GM21528 (cell line): ENCODE data around the gene SMYD3.

Source experiments
- ATAC-seq: cut with Tn5 transposase; IDR thresholded peaks from one replicate; pipeline ENCODE4 v1.9.1; 2021; ENCODE audit warnings: mild to moderate bottlenecking, moderate library complexity; ENCODE audit not compliant: unreplicated experiment, low FRiP score

The SMYD3 gene

GRCh38 chr1:246221485-246222255 lies 285.4 kb downstream of the SMYD3 start:
- no peak for ATAC-seq

- ATAC-seq: no peak
Measured at GRCh38 chr1:246220495-246221065, 286.5 kb downstream of the SMYD3 start.

- ATAC-seq: peak; percentile 49
Measured at GRCh38 chr1:246219508-246220030, 287.5 kb downstream of the SMYD3 start.

DNA sequence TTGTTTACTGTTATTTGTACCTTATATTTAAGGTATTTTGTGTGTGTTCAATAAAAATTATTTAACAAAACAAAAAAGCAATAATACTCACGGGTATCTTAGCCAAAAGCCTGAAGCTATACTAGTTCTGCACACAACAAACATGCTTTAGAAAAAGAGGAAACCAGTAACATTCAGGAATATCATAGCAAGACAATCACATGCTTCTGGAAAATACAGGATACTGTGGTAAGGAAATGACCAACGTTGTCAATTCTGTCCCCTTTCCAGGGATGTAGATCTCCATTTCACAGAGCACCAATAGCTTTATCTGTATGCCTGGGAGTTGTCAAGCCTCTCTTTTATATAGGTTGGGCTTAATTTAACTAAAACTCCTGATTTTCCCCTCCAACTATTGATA lies 288.4 kb downstream of the SMYD3 start:
- no peak for ATAC-seq

DNA sequence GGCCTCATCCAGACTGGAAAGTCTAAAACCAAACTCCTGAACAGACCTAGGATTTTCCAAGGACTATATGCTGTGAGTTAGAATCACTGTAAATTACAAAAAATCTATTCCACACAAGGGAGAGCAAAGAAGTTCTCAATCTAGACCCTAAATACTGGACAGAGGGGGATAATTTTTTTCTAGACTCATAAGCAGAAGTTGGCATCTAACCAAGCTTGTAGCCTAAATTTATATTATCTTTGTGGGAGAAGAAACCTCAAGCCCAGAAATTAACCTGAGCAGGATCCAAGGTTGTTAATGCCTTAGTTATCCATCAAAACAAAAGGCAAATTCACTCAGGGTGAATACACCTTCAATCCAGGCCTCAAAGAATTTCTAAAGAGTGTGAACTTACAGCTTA lies 290.2 kb downstream of the SMYD3 start:
- no peak for ATAC-seq

DNA sequence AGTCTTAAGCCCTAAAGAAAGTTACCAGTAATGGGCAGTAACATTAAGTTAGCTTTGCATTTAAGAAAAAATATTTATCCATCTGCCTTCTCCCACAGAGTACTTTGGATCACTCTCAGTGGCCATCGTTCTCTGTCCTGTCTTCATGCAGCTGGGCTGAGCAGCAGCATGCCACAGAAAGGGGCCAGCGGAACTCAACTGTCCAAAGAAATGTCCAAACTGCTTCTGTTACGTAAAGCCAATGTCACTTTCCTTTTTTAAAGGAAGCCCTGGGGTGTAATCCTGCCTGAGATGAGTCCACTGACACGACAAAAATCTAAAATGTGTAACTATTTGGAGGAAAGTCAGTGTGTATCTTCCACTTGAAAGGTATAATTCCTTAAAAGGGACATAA lies 291.6 kb downstream of the SMYD3 start:
- no peak for ATAC-seq

- peak; percentile 97 for ATAC-seq
Measured at GRCh38 chr1:246214708-246215509, 292.2 kb downstream of the SMYD3 start.

GRCh38 chr1:246213947-246214346 lies 293.1 kb downstream of the SMYD3 start:
- ATAC-seq: no peak

DNA sequence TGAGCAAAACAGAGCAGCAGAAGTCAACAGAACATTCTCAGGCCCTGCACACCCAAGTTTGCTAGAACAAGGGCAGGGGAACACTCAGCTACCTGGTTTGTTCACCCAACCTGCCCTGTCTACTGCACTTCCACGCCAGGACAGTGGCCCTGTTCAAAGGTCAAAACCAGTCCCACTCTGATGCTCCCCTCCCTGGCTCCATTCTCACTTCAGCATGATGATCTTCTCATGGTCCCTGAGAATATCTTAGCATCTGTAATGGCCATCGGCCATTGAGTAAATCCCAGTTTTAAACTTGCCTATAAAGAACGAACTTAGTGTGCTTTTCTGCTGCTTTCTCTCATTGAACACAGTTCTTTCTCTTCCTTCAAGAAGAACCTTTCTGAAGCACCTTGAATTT lies 293.6 kb downstream of the SMYD3 start:
- no peak for ATAC-seq

- no peak for ATAC-seq
Measured at GRCh38 chr1:246213036-246213435, 294.0 kb downstream of the SMYD3 start.

- no peak for ATAC-seq
Measured at GRCh38 chr1:246212013-246212412, 295.1 kb downstream of the SMYD3 start.

- ATAC-seq: no peak
Measured at GRCh38 chr1:246210756-246211155, 296.3 kb downstream of the SMYD3 start.

GRCh38 chr1:246208105-246208504 lies 299.0 kb downstream of the SMYD3 start:
- no peak for ATAC-seq

DNA sequence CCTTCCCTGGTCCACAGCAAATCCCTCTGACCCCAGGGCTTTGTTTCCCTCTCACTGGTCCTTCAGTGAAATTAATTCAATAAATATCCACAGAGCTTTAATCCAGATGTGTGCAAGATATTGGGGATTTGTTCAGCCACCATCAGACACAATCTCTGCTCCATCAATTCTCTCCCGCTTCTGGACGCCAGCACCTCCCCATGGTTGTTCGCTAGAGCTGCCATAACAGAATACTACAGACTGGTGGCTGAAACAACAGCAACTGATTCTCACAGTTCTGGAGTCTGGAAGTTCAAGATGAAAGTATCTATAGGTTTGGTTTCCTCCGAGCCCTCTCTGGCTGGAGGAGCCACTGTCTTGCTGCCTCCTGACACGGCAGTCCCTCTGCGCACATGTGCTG lies 303.9 kb downstream of the SMYD3 start:
- no peak for ATAC-seq

- ATAC-seq: no peak
Measured at GRCh38 chr1:246200738-246201137, 306.3 kb downstream of the SMYD3 start.

GRCh38 chr1:246200225-246200624 lies 306.9 kb downstream of the SMYD3 start:
- no peak for ATAC-seq

DNA sequence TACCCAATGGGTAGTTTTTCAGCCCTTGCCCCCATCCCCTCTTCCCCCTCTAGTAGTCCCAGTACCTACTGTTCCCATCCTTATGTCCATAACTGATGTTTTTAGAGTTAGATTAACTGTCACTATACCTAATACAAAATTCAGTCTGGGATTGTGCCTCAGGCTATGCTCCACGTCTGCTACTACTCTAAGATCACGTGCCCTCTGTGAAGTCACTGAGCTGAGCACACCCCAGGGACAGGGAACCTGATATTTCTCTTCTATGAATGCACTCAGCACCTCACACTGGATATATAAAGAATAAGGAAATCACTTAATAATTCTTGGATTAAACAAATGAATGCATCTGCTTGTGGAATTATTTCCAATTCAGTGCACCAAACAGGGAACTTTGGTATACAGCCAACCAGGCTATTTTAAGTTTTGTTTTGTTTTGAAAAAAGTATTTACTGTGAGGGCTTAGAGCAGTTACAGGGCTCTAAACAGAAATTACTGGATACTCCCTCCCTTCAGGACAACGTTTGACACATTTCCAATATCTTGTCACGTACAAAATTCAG lies 307.9 kb downstream of the SMYD3 start:
- ATAC-seq: no peak

GRCh38 chr1:246198115-246198816 lies 308.8 kb downstream of the SMYD3 start:
- ATAC-seq: no peak

DNA sequence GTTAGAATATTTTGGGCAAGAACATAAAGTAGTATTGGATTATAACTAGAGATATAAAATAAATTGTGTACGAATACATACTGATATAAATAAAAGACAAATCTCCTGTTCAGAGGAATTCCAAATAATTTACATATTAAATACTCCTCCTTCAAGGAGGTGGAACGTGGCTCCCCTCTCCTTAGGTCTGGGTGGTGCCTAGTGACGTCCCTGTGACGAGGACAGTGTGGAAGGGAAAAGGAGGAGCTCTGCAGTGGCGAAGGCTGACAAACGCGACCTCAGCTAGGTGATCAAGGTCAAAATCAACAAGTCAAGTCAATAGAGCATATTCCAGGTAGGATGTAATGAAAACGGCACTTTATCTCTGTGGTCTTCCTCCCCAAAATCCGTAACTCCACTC lies 310.0 kb downstream of the SMYD3 start:
- no peak for ATAC-seq

- ATAC-seq: no peak
Measured at GRCh38 chr1:246195296-246195695, 311.8 kb downstream of the SMYD3 start.
